SW 1271 (cell line): ENCODE results near the gene WDPCP.
"Not testable (repeated sequence)": the region's sequence is repeated elsewhere in the genome, so short reads cannot be mapped to it uniquely, and the experiment has no call there.

Source experiments
- DNase-seq, 2 experiments: peaks; one replicate each; lab custom pipeline; 2025; lab: John Stamatoyannopoulos, UW

Gene WDPCP

DNA sequence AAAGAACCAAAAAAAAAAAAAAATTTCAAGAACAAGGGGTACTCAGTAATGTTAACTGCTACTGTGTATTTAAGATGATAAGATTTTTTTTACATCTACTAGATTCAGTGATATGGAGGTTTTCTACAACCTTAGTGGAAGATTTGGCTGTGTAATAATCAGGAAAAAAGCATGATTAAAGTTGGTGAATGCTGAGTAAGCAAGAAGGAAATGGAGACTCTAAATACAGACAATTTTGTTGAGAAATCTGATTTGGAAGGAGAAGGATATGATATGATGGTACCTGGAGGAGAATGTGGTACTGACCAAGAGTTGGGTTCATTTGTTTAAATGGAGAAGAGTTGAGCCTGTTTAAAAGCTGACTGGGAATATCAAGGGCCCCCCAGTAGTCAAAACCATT lies 125.1 kb downstream of the WDPCP start:
- DNase-seq: no peak

DNA sequence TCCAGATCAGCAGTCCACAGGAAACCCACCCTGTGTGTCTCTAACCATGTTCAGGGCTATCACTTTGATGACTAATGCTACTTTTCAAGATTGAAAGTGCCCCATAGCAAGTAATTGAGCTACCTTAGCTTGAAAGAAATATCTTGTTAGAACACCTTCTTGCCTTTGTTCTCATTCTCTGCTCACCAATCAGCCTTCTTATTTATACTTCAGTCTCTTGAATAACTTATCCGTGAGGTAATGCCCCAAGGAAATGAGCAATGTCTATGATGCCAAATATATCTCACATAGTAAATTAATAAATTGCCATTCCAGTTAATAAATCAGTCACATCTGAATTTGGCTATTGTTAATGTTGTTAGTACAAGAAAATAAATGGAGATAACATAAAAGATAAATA lies 141.6 kb downstream of the WDPCP start:
- no peak for DNase-seq

- no peak for DNase-seq
Observed at GRCh38 chr2:63444565-63445288, 143.6 kb downstream of the WDPCP start.

DNA sequence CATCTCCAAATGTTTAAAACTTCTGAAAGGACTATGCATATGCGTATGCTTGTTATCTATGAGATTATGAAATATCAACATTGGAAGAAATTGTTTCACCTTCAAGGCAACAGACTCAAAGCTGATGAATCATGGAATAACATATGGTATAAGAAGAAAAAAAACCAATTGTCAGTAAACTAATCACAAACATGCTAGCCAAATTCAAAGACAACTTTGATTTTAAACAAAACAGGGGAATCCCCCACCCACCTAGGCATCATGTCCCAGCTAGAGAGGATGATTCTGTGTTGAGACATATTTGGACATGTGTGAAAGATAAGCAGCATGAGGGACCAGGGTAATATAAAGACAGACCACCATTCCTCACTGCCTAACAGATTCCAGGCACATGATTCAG lies 147.7 kb downstream of the WDPCP start:
- no peak for DNase-seq

- no peak for DNase-seq
Observed at GRCh38 chr2:63438181-63438580, 150.1 kb downstream of the WDPCP start.

DNA sequence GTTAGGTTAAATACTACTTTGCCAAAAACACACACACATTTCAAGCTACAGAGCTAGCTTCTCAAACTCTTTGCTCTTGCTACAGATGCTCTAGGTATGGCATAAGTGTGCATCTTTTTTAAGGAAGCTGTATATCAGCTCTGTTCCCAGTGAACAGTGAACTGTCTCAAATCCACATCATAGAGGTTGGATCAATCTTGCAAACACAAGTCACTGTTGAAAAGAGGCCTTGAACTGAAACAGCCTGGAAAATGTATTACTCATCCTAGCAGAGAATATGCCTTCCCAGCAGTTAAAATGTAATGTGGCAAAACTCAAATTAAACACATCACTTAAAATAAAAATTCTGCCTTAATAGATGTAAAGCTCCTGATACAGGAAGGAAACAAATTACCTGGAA lies 151.8 kb downstream of the WDPCP start:
- DNase-seq: no peak

GRCh38 chr2:63435070-63435469 lies 153.2 kb downstream of the WDPCP start:
- no peak for DNase-seq

GRCh38 chr2:63434024-63435001 lies 154.0 kb downstream of the WDPCP start:
- no peak for DNase-seq

DNA sequence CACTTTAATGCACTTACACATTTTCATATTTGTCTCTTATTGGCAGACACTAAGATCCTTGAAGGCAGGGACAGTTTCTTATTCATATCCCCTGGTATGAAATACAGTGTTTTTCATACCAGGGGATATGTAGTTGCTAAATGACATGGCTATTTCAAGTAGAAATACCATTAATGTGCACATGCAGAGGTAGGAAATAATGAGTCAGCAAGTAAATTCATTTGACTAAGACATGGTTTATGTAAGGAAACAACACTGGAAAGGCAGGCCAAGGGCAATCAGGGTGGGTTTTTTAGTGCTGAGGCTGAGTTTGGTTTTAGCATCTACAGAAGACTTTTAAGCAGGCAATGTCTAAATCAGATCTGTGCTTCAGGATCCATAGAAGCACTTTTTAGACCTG lies 155.9 kb downstream of the WDPCP start:
- no peak for DNase-seq

GRCh38 chr2:63425606-63426005 lies 162.7 kb downstream of the WDPCP start:
- no peak for DNase-seq

GRCh38 chr2:63425079-63425416 lies 163.2 kb downstream of the WDPCP start:
- no peak for DNase-seq

DNA sequence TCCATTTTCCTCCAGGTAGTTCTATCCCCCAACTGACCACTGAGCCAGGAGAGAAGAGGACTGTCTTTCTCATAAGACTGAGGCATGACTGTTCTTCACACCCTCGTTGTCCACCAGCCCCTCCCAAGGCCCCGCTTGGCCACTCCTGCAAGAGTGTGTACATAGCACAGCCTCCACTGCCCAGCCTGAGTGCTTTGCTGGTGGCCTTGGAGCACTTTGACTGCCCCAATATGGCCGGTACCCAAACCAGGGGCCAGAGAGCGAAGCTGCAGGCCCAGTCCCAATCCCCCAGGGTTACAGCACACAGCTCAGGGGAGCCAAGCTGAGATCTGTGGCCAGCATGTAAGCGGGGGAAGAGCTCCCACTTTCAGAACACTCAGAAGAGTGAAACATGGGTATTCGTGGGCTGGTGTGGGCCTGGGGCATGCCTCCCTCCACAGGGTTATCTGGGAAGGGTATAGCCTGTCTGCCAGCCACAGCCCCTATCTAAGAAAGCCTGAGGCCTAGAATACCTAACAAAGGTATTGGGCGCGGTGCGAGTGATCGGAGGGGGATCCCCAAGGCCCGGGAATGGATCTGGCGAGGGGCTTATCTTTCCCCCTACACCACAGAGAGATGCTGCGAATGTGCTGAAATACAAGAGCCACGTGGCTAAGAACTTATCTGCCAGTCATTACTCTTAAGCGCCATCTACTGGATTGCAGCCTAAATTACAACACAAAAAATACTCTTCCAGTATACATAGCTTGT lies 163.8 kb downstream of the WDPCP start:
- DNase-seq: peak in 1 of 2 experiments; percentile 48

DNA sequence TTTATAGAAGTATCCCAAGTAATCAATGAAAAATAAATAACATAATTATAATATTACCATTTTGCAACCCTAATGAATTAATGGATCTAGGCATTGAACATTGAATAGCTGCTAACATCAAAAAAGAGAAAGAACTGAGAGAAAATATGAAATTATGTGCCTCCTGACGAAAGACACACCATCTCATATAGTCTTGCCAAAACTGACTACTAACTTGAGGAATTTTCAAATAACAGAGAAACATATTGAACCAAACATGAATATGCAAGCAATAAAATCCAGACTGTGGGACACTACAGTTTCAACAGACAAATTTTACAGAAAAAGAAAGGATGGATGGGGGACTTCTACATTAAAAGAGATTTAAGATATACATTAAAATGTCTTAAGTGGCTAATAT lies 165.7 kb downstream of the WDPCP start:
- no peak for DNase-seq

DNA sequence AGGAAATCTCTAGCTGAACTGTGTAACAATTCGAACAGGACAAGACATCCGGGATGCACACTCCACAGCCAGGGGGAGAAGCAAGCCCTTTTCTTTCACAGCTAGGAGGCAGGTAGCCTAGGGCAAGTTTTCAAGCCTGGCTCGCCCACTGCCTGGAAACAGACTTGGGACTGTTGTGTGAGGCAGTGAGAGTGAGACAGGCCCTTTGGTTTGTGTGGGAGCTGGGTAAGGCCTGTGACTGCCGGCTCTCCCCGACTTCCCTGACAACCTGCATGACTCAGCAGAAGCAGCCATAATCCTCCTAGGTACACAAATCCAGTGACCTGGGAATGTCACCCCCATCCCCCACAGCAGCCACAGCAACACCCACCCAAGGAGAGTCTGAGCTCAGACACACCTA lies 179.7 kb downstream of the WDPCP start:
- DNase-seq: no peak

DNA sequence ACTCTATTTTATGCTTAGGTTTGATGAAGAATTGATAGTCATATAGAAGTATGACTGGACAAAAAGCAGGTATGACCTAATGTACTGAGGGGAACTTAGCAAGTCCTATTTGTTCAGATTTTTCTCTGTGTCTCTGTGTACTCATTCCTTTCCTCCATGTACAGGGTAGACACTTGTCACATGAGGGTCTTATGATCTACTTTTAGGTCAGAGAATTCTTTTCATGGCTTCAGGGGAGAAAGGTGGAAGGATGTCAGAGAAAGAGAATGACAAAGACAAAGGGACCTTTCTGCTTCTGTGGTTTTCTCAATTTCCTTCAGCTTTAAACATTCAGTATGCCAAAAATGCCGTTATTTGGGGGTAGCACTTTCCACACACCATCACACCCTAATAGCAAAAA lies 181.6 kb downstream of the WDPCP start:
- no peak for DNase-seq

DNA sequence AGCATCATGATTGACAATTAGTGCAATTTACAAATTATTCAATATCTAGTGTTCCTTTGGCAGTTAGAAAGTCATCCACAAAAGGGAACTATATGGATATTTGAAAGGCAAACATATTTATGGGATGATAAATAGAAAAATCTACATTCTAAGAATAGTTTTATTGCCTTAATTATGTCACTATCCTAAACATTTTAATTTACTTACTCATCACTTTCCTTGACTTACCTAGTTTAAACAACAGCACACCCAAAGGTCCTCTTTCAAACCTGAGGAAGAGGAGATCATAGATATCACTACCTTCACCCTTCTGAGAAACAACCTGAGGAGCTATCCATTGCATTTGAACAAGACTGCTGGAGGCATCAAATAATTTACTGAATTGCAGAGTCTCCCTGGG lies 184.5 kb downstream of the WDPCP start:
- no peak for DNase-seq

DNA sequence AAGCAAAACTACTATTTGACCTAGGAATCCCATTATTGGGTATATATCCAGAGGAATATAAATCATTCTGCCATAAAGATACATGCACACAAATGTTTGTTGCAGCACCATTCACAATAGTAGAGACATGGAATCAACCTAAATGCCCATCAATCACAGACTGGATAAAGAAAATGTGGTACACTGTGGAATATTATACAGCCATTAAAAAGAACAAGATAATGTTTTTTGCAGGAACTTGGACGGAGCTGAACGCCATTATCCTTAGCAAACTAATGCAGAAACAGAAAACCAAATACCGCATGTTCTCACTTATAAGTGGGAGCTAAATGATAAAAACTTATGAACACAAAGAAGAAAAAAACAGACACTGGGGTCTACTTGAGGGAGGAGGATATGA lies 185.4 kb downstream of the WDPCP start:
- not testable (repeated sequence) for DNase-seq

DNA sequence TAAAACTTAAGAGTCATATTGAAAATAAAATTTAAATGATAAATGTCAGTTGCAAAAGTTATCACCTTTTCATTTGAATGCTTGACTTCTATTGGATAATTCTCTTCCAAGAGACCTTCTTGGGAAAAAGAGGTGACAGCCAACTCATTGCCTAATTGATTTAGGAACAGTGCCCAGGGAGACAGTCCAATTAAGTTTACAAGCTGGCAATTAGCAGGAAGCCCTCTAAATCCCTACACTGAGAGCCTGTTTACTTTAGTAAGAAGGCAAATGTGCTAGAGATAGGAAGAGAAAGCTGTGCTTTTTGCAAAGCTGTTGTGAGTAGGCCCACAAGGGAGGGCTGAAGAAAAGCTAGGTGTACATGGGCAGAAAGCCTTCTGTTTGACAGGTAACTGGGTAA lies 189.1 kb downstream of the WDPCP start:
- no peak for DNase-seq

DNA sequence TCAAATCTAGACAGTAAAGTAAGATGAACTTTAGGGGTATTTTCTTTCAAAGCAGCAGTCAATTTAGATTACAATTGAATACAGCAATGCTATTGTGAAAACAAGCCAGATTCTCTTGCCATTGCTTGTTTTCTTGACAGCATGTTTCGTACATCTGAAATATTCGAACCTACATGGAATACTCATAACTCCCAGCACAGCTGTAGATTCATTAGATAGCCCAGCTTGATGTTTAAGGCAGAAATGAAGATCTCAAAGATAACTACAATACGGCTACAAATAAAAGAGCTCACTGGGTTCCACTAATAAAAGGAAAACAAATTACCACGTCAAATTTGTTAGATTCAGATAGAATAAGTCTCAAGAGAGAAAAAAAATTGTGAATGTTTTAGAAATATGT lies 208.8 kb downstream of the WDPCP start:
- no peak for DNase-seq

- no peak for DNase-seq
Observed at GRCh38 chr2:63378589-63378988, 209.7 kb downstream of the WDPCP start.

GRCh38 chr2:63374341-63374740 lies 213.9 kb downstream of the WDPCP start:
- no peak for DNase-seq

DNA sequence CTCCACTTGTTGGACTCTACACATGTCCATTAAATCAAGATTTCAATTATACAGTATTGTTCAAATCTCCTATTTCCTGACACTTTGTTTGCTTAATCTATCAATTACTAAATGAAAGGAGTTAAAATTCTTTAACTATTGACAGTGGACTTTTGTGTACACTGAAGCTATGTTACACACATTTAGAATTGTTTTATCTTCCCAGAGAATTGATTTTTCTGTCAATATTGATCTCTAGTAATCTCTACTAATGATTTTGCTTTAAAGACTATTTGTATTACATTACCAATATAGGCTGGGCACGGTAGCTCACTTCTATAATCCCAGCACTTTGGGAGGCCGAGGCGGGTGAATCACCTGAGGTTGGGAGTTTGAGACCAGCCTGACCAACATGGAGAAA lies 215.7 kb downstream of the WDPCP start:
- DNase-seq: no peak

- no peak for DNase-seq
Observed at GRCh38 chr2:63369146-63369545, 219.1 kb downstream of the WDPCP start.
